ENCODE measurements around the gene SRPK2. TPM values are rescaled to one million over a fixed set of nuclear protein-coding genes. Genes with fewer than 3 reads are reported as not detected.

Gene SRPK2
- 28.4 to 37.4 TPM (median 34.1 TPM) in 5 replicates for total RNA-seq (2022; extraction: Qiagen RNA extraction)

DNA sequence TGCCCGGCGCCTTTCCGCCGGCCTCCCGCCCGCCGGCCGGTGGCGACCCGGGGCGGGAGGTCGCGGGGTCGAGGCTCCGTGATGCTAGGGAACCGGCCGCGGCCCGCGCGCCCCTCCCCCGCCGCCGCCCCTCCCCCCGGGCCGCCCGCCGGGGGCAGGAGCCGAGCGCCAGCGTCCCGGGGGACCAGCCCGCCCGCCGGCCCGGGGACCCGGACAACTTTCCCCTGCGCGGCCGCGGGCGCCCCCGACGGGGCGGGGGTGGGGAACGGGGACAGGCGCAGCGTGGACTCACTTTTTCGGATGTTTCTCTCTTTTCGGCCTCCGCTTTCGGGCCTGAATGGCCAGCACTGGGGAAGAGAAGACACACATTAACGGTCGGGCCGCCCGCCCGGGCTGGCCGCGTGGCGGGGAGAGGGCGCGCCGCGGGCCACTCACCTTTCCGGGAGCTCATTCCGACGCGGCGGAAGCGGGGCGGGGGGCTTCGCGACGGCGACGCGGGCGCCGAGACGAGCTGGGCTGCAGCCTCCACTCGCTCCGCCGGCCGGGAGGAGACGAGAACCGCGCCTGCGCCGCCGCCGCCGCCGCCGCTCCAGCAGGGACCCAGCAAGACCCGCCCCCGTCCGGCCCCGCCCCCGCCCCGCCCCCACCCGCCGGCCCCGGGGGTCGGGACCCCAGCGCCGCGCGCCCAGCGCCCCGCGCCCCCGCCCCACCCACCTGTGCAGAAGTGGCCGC, at the start of gene SRPK2:
TSS of gene SRPK2 (minus strand) at position 566 of the 732 bp plus-strand sequence.

Other genes with a start within 250 kb of the SRPK2 start
- gene PUS7, start 133.3 kb upstream of the SRPK2 start, total RNA-seq (2022; extraction: Qiagen RNA extraction) = 22.9 to 34.7 TPM (median 25.6 TPM) in 5 replicates
- gene RINT1, start 143.3 kb upstream of the SRPK2 start, total RNA-seq (2022; extraction: Qiagen RNA extraction) = 13.7 to 19.2 TPM (median 14.6 TPM) in 5 replicates
- 2.4 to 3.7 TPM (median 3.0 TPM) in 5 replicates for gene EFCAB10, start 192.6 kb upstream of the SRPK2 start, total RNA-seq (2022; extraction: Qiagen RNA extraction)